ENCODE results near the gene SLC35D3. TPM values are rescaled to one million over a fixed set of nuclear protein-coding genes. Genes with fewer than 3 reads are reported as not detected.

SLC35D3 gene
- total and polyA plus RNA-seq, 2 donors (not counting 1 experiment from before 2014, with no cell fraction given) = not detected

GRCh38 chr6:136960781-136961180 is 38.7 kb downstream of the SLC35D3 start:
- H3K4me2 ChIP-seq (ENCODE audit: extremely low read depth, insufficient read depth, low read length) = no peak overlapping the region
- H3K79me2 ChIP-seq (ENCODE audit: control insufficient read depth, insufficient read depth, low read length) = no peaks in the 10 kb centered on the region
- no peak overlapping the region for H3K9ac ChIP-seq (ENCODE audit: insufficient read depth, low read length)
- no peak for DNase-seq (ENCODE audit: low read depth in 2 of 2)
- H3K27ac ChIP-seq (ENCODE audit: insufficient read depth, low read length) = no peak overlapping the region
- H3K36me3 ChIP-seq (ENCODE audit: control insufficient read depth, insufficient read depth, low read length) = no peaks in the 10 kb centered on the region
- TF ChIP-seq EZH2 (IDR thresholded peaks at IDR 0.05; ENCODE audit: low read length, missing control alignments) = no peak
- no peak for TF ChIP-seq CTCF (conservative IDR thresholded peaks at IDR 0.05 in 1 of 2, IDR thresholded peaks at IDR 0.05 in 1 of 2; ENCODE audit: low read depth in 1 of 2, low read length in 2 of 2)
- H2AFZ ChIP-seq (ENCODE audit: low read length) = no peak overlapping the region
- no peak overlapping the region for H3K4me3 ChIP-seq (replicated peaks in 1 of 4; ENCODE audit: control extremely low read depth in 1 of 4, insufficient read depth in 1 of 4, low read depth in 3 of 4, low read length in 4 of 4)
- H3K4me1 ChIP-seq (ENCODE audit: control insufficient read depth, extremely low read depth, insufficient read depth, low read length) = no peaks in the 10 kb centered on the region
- no peaks in the 10 kb centered on the region for H3K27me3 ChIP-seq (ENCODE audit: control insufficient read depth, insufficient read depth, low read length)
- H3K9me3 ChIP-seq (ENCODE audit: control insufficient read depth, insufficient read depth, low read depth, low read length) = no peaks in the 10 kb centered on the region
- H4K20me1 ChIP-seq (ENCODE audit: control insufficient read depth, extremely low read depth, insufficient read depth, low read length) = no peaks in the 10 kb centered on the region

- H3K36me3 ChIP-seq (ENCODE audit: control insufficient read depth, insufficient read depth, low read length) = no peaks in the 10 kb centered on the region
- H3K4me3 ChIP-seq (replicated peaks in 1 of 4; ENCODE audit: control extremely low read depth in 1 of 4, insufficient read depth in 1 of 4, low read depth in 3 of 4, low read length in 4 of 4) = no peak overlapping the region
- H3K79me2 ChIP-seq (ENCODE audit: control insufficient read depth, insufficient read depth, low read length) = no peaks in the 10 kb centered on the region
- no peaks in the 10 kb centered on the region for H3K27me3 ChIP-seq (ENCODE audit: control insufficient read depth, insufficient read depth, low read length)
- DNase-seq (ENCODE audit: low read depth in 2 of 2) = no peak
- no peak overlapping the region for H3K27ac ChIP-seq (ENCODE audit: insufficient read depth, low read length)
- no peak overlapping the region for H3K9ac ChIP-seq (ENCODE audit: insufficient read depth, low read length)
- H4K20me1 ChIP-seq (ENCODE audit: control insufficient read depth, extremely low read depth, insufficient read depth, low read length) = no peaks in the 10 kb centered on the region
- no peak overlapping the region for H3K4me2 ChIP-seq (ENCODE audit: extremely low read depth, insufficient read depth, low read length)
- H3K4me1 ChIP-seq (ENCODE audit: control insufficient read depth, extremely low read depth, insufficient read depth, low read length) = no peaks in the 10 kb centered on the region
- no peaks in the 10 kb centered on the region for H3K9me3 ChIP-seq (ENCODE audit: control insufficient read depth, insufficient read depth, low read depth, low read length)
- TF ChIP-seq EZH2 (IDR thresholded peaks at IDR 0.05; ENCODE audit: low read length, missing control alignments) (no peak), CTCF (conservative IDR thresholded peaks at IDR 0.05 in 1 of 2, IDR thresholded peaks at IDR 0.05 in 1 of 2; ENCODE audit: low read depth in 1 of 2, low read length in 2 of 2) (no peak)
- H2AFZ ChIP-seq (ENCODE audit: low read length) = no peak overlapping the region
Observed at GRCh38 chr6:136961848-136962247, 39.7 kb downstream of the SLC35D3 start.

GRCh38 chr6:136962661-136963060 is 40.6 kb downstream of the SLC35D3 start:
- TF ChIP-seq EZH2 (IDR thresholded peaks at IDR 0.05; ENCODE audit: low read length, missing control alignments) = no peak
- no peak for TF ChIP-seq CTCF (conservative IDR thresholded peaks at IDR 0.05 in 1 of 2, IDR thresholded peaks at IDR 0.05 in 1 of 2; ENCODE audit: low read depth in 1 of 2, low read length in 2 of 2)
- H3K4me1 ChIP-seq (ENCODE audit: control insufficient read depth, extremely low read depth, insufficient read depth, low read length) = no peaks in the 10 kb centered on the region
- H3K27me3 ChIP-seq (ENCODE audit: control insufficient read depth, insufficient read depth, low read length) = no peaks in the 10 kb centered on the region
- no peaks in the 10 kb centered on the region for H3K9me3 ChIP-seq (ENCODE audit: control insufficient read depth, insufficient read depth, low read depth, low read length)
- no peaks in the 10 kb centered on the region for H3K36me3 ChIP-seq (ENCODE audit: control insufficient read depth, insufficient read depth, low read length)
- no peak overlapping the region for H3K4me3 ChIP-seq (replicated peaks in 1 of 4; ENCODE audit: control extremely low read depth in 1 of 4, insufficient read depth in 1 of 4, low read depth in 3 of 4, low read length in 4 of 4)
- H3K9ac ChIP-seq (ENCODE audit: insufficient read depth, low read length) = no peak overlapping the region
- DNase-seq (ENCODE audit: low read depth in 2 of 2) = no peak
- H4K20me1 ChIP-seq (ENCODE audit: control insufficient read depth, extremely low read depth, insufficient read depth, low read length) = no peaks in the 10 kb centered on the region
- H3K4me2 ChIP-seq (ENCODE audit: extremely low read depth, insufficient read depth, low read length) = no peak overlapping the region
- no peaks in the 10 kb centered on the region for H3K79me2 ChIP-seq (ENCODE audit: control insufficient read depth, insufficient read depth, low read length)
- no peak overlapping the region for H2AFZ ChIP-seq (ENCODE audit: low read length)
- no peak overlapping the region for H3K27ac ChIP-seq (ENCODE audit: insufficient read depth, low read length)

Measured in fibroblast of lung (primary cell).